ENCODE data around the gene TEX11.
A peak's percentile ranks its signal among the peaks of the same experiment; 100 is the strongest.
"Not testable (repeated sequence)": the region's sequence is repeated elsewhere in the genome, so short reads cannot be mapped to it uniquely, and the experiment has no call there.

The TEX11 gene

DNA sequence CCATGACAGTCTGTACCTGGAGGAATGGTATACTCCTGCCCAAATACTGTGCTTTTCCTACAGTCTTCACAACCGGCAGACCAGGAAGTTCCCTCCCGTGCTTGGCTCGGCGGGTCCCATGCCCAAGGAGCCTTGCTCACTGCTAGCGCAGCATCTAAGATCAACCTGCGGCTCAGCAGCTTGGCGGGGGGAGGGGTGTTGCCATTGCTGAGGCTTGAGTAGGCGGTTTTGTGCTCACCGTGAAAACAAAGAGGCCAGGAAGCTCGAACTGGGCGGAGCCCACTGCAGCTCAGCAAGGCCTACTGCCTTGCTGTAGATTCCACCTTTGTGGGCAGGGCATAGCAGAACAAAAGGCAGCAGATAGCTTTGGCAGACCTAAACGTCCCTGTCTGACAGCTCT is 152.7 kb downstream of the TEX11 start:
- FAIRE-seq = no peak

DNA sequence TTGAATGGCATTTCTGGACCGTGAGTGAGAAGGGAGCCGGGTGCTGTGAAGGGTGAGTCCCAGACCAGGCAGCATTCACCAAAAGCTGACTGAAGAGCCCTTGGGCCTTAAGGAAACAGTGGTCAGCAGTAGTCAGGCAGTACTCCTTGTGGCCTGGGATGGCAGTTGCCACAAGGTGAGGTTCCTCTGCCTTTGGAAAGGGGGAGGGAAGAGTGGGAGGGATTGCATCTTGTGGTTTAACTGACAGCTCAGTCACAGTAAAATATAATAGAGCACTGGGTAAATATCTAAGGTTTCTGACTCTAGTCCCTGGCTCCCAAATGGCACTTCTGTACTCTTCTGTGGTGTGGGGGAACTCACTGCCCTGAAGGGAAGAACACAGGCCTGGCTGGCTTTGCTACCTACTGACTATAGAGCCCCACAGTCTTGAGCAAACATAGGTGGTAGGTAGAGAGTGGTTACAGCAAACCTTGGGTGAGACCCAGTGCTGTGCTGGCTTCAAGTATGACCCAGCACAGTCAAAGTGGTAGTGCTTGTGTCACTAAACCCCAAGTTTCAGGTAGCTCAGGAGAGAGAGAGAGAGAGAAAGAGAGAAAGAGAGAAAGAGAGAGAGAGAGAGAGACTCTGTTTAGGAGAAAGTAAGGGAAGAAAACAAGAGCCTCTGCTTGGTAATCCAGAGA is 154.2 kb downstream of the TEX11 start:
- FAIRE-seq = no peak

DNA sequence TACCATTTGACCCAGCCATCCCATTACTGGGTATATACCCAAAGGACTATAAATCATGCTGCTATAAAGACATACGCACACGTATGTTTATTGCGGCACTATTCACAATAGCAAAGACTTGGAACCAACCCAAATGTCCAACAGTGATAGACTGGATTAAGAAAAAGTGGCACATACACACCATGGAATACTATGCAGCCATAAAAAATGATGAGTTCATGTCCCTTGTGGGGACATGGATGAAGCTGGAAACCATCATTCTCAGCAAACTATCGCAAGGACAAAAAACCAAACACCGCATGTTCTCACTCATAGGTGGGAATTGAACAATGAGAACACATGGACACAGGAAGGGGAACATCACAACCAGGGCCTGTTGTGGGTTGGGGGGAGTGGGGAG is 174.7 kb downstream of the TEX11 start:
- not testable (repeated sequence) for FAIRE-seq

GRCh38 chrX:70727961-70728360 is 180.6 kb downstream of the TEX11 start:
- FAIRE-seq = not testable (repeated sequence)

- no peak for FAIRE-seq
Observed at GRCh38 chrX:70720721-70721120, 187.8 kb downstream of the TEX11 start.

DNA sequence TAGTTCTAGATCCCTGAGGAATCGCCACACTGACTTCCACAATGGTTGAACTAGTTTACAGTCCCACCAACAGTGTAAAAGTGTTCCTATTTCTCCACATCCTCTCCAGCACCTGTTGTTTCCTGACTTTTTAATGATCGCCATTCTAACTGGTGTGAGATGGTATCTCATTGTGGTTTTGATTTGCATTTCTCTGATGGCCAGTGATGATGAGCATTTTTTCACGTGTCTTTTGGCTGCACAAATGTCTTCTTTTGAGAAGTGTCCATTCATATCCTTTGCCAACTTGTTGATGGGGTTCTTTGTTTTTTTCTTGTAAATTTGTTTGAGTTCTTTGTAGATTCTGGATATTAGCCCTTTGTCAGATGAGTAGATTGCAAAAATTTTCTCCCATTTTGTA is 197.2 kb downstream of the TEX11 start:
- FAIRE-seq = not testable (repeated sequence)

GRCh38 chrX:70694339-70695122 is 214.0 kb downstream of the TEX11 start:
- FAIRE-seq = no peak

DNA sequence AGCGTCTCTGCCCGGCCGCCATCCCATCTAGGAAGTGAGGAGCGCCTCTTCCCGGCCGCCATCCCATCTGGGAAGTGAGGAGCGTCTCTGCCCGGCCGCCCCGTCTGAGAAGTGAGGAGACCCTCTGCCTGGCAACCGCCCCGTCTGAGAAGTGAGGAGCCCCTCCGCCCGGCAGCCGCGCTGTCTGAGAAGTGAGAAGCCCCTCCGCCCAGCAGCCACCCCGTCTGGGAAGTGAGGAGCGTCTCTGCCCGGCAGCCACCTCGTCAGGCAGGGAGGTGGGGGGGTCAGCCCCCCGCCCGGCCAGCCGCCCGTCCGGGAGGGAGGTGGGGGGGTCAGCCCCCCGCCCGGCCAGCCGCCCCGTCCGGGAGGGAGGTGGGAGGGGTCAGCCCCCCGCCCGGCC is 229.1 kb downstream of the TEX11 start:
- FAIRE-seq = not testable (repeated sequence)

DNA sequence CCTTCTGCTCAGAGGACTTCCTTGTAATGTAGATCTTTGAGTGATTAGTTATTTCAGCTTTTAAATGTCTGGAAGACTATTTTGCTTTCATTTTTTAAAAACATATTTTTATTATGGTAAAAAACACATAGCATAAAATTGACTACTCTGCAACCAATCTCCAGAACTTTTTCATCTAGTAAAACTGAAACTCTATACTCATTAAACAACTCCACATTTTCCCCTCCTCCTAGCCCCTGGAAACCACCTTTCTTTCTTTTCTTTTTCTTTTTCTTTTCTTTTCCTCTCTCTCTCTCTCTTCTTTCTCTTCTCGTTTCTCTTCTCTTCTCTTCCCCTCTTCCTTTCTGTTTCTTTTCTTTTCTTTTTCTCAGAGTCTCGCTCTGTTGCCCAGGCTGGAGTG is 233.2 kb downstream of the TEX11 start:
- FAIRE-seq = no peak

- FAIRE-seq = no peak
Observed at GRCh38 chrX:70672326-70672725, 236.2 kb downstream of the TEX11 start.

DNA sequence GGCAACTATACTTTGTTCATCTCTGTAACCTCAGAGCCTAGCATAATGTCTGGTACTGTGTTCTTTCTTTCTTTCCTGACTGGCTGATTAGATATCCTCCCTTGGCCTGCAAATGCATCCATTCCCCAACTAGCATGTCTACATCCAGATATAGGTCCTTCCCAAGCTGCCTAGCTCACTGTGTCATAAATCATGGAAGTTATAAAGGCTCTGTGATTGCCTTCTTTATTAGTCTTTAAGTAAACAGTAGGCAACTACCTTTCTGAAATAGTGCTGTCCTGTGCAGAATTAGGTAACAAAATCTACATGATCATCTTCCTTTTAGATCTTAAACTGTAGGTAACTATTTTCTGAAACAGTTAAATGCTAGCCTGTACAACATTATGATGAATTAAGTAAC is 239.4 kb downstream of the TEX11 start:
- FAIRE-seq = no peak

DNA sequence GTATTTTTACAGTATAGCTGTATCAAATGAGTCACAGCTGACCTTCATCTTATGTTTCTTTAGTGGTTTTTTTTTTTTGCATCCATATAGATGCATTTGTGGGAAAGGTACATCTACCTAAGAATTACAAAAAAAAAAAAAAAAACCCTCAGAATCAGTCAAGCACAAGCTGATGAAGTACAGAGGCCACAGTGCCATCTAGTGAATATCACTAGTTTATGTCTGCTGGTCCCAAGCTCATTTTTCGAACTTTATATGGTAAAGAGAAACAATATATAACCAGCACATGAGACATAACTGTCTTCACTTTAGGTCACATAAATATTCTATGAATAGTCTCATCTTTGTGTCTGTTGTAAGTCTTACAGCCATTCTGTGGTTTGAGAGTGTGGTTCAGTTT is 243.8 kb downstream of the TEX11 start:
- peak; percentile 92 for FAIRE-seq

DNA sequence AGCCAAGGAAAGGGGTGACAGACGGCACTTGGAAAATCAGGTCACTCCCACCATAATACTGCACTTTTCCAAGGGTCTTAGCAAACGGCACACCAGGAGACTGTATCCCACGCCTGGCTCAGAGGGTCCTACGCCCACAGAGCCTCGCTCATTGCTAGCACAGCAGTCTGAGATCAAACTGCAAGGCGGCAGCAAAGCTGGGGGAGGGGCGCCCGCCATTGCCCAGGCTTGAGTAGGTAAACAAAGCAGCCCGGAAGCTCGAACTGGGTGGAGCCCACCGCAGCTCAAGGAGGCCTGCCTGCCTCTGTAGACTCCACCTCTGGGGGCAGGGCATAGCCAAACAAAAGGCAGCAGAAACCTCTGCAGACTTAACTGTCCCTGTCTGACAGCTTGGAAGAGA is 247.4 kb downstream of the TEX11 start:
- FAIRE-seq = not testable (repeated sequence)

- FAIRE-seq = not testable (repeated sequence)
Observed at GRCh38 chrX:70657546-70657945, 251.0 kb downstream of the TEX11 start.

DNA sequence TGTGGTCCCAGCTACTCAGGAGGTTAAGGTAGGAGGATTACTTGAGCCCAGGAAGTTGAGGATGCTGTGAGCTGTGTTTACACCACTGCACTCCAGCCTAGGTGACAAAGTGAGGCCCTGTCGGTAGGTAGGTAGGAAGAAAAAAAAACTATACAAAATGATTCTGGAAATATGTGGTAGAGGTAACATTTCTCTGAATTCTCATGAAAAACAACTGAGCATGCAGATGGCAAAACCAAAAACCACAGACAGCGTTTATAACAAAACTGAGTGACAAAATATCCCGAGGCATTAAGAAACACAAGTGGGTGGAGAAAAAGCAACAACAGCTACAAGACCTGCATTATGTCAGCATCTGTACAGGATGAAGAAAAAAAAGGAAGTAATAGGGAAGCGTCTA is 252.2 kb downstream of the TEX11 start:
- no peak for FAIRE-seq

DNA sequence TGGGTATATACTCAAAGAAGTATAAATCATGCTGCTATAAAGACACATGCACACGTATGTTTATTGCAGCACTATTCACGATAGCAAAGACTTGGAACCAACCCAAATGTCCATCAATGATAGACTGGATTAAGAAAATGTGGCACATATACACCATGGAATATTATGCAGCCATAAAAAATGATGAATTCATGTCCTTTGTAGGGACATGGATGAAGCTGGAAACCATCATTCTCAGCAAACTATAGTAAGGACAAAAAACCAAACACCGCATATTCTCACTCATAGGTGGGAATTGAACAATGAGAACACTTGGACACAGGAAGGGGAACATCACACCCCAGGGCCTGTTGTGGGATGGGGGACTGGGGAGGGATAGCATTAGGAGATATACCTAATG is 260.6 kb downstream of the TEX11 start:
- FAIRE-seq = not testable (repeated sequence)

- no peak for FAIRE-seq
Observed at GRCh38 chrX:70636218-70636617, 272.3 kb downstream of the TEX11 start.

- no peak for FAIRE-seq
Observed at GRCh38 chrX:70635669-70636068, 272.8 kb downstream of the TEX11 start.

- FAIRE-seq = no peak
Observed at GRCh38 chrX:70635227-70635626, 273.3 kb downstream of the TEX11 start.

GRCh38 chrX:70621743-70622142 is 286.8 kb downstream of the TEX11 start:
- FAIRE-seq = no peak

GRCh38 chrX:70618467-70618866 is 290.0 kb downstream of the TEX11 start:
- no peak for FAIRE-seq

DNA sequence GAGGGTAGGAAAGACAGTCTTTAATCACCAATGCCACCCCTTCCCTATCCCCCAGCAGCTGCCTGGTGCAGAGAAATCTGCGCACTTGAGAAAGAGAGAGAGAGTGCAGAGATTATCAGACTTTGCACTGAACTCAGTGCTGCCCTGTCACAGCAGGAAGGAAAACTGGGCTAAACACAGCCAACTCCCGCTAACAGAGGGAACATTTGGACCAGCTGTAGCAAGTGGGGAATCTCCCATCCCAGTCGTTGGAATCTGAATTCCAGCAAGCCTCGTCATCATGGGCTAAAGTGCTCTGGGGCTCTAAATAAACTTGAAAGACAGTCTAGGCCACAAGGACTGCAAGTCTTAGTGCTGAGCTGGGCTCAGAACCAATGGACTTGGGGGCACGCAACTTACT is 295.2 kb downstream of the TEX11 start:
- no peak for FAIRE-seq

- FAIRE-seq = no peak
Observed at GRCh38 chrX:70605352-70605751, 303.2 kb downstream of the TEX11 start.

DNA sequence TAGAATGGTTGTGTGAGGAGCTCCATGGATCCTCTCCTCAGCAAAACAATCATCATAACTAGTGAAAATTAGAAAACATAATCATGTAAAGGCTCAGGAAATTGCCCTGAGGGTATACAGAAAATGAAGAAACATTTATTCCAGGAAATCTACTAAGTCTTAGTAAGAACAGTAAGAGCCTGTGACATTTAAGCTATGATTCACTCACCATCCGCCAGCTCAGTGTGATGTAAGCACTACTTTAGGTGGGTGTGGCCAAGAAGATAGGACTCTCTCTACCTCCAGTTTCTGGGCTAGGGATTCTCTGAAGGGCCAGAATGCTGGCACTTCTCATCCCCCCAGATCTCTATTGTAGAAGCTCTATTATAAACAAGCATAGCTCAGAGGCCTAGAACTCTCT is 316.4 kb downstream of the TEX11 start:
- FAIRE-seq = no peak

DNA sequence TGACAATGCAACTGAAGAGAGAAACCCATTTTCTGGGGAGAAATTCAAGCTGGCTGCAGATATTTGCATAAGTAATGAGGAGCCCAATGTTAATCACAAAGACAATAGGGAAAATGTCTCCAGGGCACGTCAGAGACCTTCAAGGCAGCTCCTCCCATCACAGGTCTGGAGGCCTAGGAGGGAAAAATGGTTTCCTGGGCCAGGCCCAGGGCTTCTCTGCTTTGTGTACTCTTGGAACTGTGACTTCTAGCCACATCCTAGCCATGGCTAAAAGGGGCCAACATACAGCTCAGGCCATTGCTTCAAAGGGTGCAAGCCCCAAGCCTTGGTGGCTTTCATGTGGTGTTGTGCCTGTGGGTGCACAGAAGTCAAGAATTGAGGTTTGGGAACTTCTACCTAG is 321.4 kb downstream of the TEX11 start:
- FAIRE-seq = not testable (repeated sequence)

Measured in G401.6 (cell line).